Liver (tissue), 9 donors: ENCODE results near the gene ENAH. TPM values are rescaled to one million over a fixed set of nuclear protein-coding genes. Genes with fewer than 3 reads are reported as not detected.
"Not testable (repeated sequence)": the region's sequence is repeated elsewhere in the genome, so short reads cannot be mapped to it uniquely, and the experiment has no call there.

Experiments used
- DNase-seq: peaks from one replicate; pipeline ENCODE4 v3.0.0-alpha.2; 2017; ENCODE audit warnings: low spot score
- H3K27ac ChIP-seq, 2 donors: one replicate each; pipeline ENCODE4 v1.7.0; 2013; ENCODE audit warnings: inconsistent platforms in 2 of 2, low read length in 2 of 2, control low read depth in 1 of 2, low read depth in 1 of 2, mild to moderate bottlenecking in 1 of 2
- H3K27me3 ChIP-seq, 4 donors: one replicate each; pipeline versions ENCODE4 v1.6.1 to v1.7.0; 2013; ENCODE audit warnings: low read length in 3 of 4, inconsistent platforms in 1 of 4, mild to moderate bottlenecking in 1 of 4, moderate library complexity in 1 of 4; ENCODE audit not compliant: control insufficient read depth in 4 of 4, insufficient read depth in 4 of 4
- H3K36me3 ChIP-seq, 4 donors: one replicate each; pipeline versions ENCODE4 v1.6.1 to v1.7.0; 2013; ENCODE audit warnings: low read length in 3 of 4, mild to moderate bottlenecking in 3 of 4, low read depth in 1 of 4, moderate library complexity in 1 of 4; ENCODE audit not compliant: control insufficient read depth in 4 of 4, insufficient read depth in 3 of 4
- H3K4me1 ChIP-seq, 4 donors: one replicate each; pipeline versions ENCODE4 v1.6.1 to v1.7.0; 2013; ENCODE audit warnings: low read length in 3 of 4, mild to moderate bottlenecking in 3 of 4, moderate library complexity in 1 of 4; ENCODE audit not compliant: control insufficient read depth in 4 of 4, insufficient read depth in 4 of 4
- H3K4me3 ChIP-seq, 3 donors: one replicate each; pipeline versions ENCODE4 v1.6.1 to v1.7.0; 2013; ENCODE audit warnings: low read length in 3 of 3, control low read depth in 1 of 3, low read depth in 1 of 3, mild to moderate bottlenecking in 1 of 3
- H3K9ac ChIP-seq, 2 donors: one replicate each; pipeline ENCODE4 v1.7.0; 2013; ENCODE audit warnings: low read length in 2 of 2, mild to moderate bottlenecking in 2 of 2, moderate library complexity in 2 of 2, control low read depth in 1 of 2, low read depth in 1 of 2
- H3K9me3 ChIP-seq, 4 donors: one replicate each; pipeline versions ENCODE4 v1.6.1 to v1.7.0; 2013; ENCODE audit warnings: low read length in 3 of 4; ENCODE audit not compliant: control insufficient read depth in 4 of 4
- ATF3 ChIP-seq: IDR thresholded peaks from 2 replicates; pipeline ENCODE4 v1.6.1; 2016; ENCODE audit warnings: antibody characterized with exemption
- CTCF ChIP-seq: fragments of 150-350 bp; IDR thresholded peaks from 2 replicates; pipeline ENCODE4 v1.5.1; 2017; ENCODE audit warnings: improper control_type of control experiment, low read depth, low read length; ENCODE audit not compliant: missing input control
- EGR1 ChIP-seq, 2 donors: IDR thresholded peaks; 2 replicates each; pipeline ENCODE4 v1.6.1; 2016 to 2018; ENCODE audit warnings: antibody characterized with exemption in 2 of 2, low read depth in 2 of 2
- FOXA1 ChIP-seq: IDR thresholded peaks from 2 replicates; pipeline ENCODE4 v1.6.1; 2016; ENCODE audit warnings: antibody characterized with exemption
- FOXA2 ChIP-seq: IDR thresholded peaks from 2 replicates; pipeline ENCODE4 v1.6.1; 2016; ENCODE audit warnings: antibody characterized with exemption
- GABPA ChIP-seq, 2 donors: IDR thresholded peaks in 1 of 2; conservative IDR thresholded peaks in 1 of 2; 2 replicates each; pipeline ENCODE4 v1.6.1; 2016; ENCODE audit warnings: antibody characterized with exemption in 2 of 2, mild to moderate bottlenecking in 1 of 2, moderate library complexity in 1 of 2
- HNF4A ChIP-seq, 2 donors: conservative IDR thresholded peaks; 2 replicates each; pipeline ENCODE4 v1.6.1; 2016; ENCODE audit warnings: antibody characterized with exemption in 2 of 2, mild to moderate bottlenecking in 2 of 2
- HNF4G ChIP-seq: IDR thresholded peaks from 2 replicates; pipeline ENCODE4 v1.6.1; 2016; ENCODE audit warnings: antibody characterized with exemption
- JUND ChIP-seq, 2 donors: IDR thresholded peaks; 2 replicates each; pipeline ENCODE4 v1.6.1; 2016; ENCODE audit warnings: antibody characterized with exemption in 2 of 2
- MAX ChIP-seq: IDR thresholded peaks from 2 replicates; pipeline ENCODE4 v1.6.1; 2016; ENCODE audit warnings: antibody characterized with exemption
- NR2F2 ChIP-seq: IDR thresholded peaks from 2 replicates; pipeline ENCODE4 v1.6.1; 2016; ENCODE audit warnings: antibody characterized with exemption
- RAD21 ChIP-seq, 2 donors: IDR thresholded peaks; 2 replicates each; pipeline ENCODE4 v1.6.1; 2016; ENCODE audit warnings: antibody characterized with exemption in 2 of 2, mild to moderate bottlenecking in 2 of 2
- REST ChIP-seq: IDR thresholded peaks from 2 replicates; pipeline ENCODE4 v1.6.1; 2016; ENCODE audit warnings: antibody characterized with exemption, mild to moderate bottlenecking
- RXRA ChIP-seq, 2 donors: IDR thresholded peaks; 2 replicates each; pipeline ENCODE4 v1.6.1; 2017 to 2018; ENCODE audit warnings: antibody characterized with exemption in 2 of 2, mild to moderate bottlenecking in 1 of 2
- SP1 ChIP-seq: IDR thresholded peaks from 2 replicates; pipeline ENCODE4 v1.6.1; 2018; ENCODE audit warnings: antibody characterized with exemption, mild to moderate bottlenecking
- TAF1 ChIP-seq: conservative IDR thresholded peaks from 2 replicates; pipeline ENCODE4 v1.6.1; 2016; ENCODE audit warnings: antibody characterized with exemption, mild to moderate bottlenecking
- YY1 ChIP-seq: IDR thresholded peaks from 2 replicates; pipeline ENCODE4 v1.6.1; 2016; ENCODE audit warnings: antibody characterized with exemption, mild to moderate bottlenecking
- ZBTB33 ChIP-seq: IDR thresholded peaks from 2 replicates; pipeline ENCODE4 v1.6.1; 2016; ENCODE audit warnings: antibody characterized with exemption
- WGBS: extraction: QIAGEN DNeasy Blood & Tissue Kit; methylation state at CpG from one replicate; pipeline ENCODE4 v1.1.7; 2013; 5-methylcytosine and 5-hydroxymethylcytosine counted together
- polyA plus RNA-seq, 2 donors: library from polyadenylated mRNA; stranded (reverse) in 1 of 2; unstranded in 1 of 2; fragments of 200-250 nt in 1 of 2; fragments of >200 nt in 1 of 2; fragmentation: Nextera tagmentation in 1 of 2; extraction: Ambion mirVana in 1 of 2; gene quantifications; one replicate each; pipeline versions ENCODE4 v1.2.1 to v1.2.3, GENCODE V29; 2013 to 2015
- total RNA-seq, 2 donors: library from RNA; depleted of rRNA; stranded (reverse); fragments of >200 nt; gene quantifications; one replicate each; pipeline ENCODE4 v1.2.3, GENCODE V29; 2014
- donor health status: healthy.
- donor health status: healthy.
- donor health status: healthy.
- donor health status: healthy.
- donor health status: healthy.

ENAH gene
- total and polyA plus RNA-seq, 4 donors, result 2.8 to 8.4 (median 4.5) TPM

GRCh38 chr1:225694151-225694603 is 41.3 kb upstream of the ENAH start (continued):
- peak; percentile 85 for TF ChIP-seq REST
- TF ChIP-seq YY1, result peak; percentile 85

- H3K4me1 ChIP-seq, result peaks cover 8 to 42% (median 35%) of the 10 kb centered on the region in 4 donors
- H3K4me3 ChIP-seq, H3K9me3 ChIP-seq, H3K27me3 ChIP-seq, H3K36me3 ChIP-seq, DNase-seq: not testable (repeated sequence)
- 77% methylated on average over 6 of the region's 6 CpGs for WGBS
- peak overlapping the region; percentile 81 to 86 for H3K27ac ChIP-seq
- H3K9ac ChIP-seq, result peak overlapping the region in 1 of 2 donors; percentile 26
These were observed 40.8 kb upstream of the ENAH start for GRCh38 chr1:225693697-225694096.

GRCh38 chr1:225693085-225693696 is 40.3 kb upstream of the ENAH start:
- Histone ChIP-seq H3K4me3 (no peak overlapping the region), H3K27me3 (no peaks in the 10 kb centered on the region), H3K27ac (peak overlapping the region; percentile 81 to 86), H3K9me3 (no peaks in the 10 kb centered on the region), H3K4me1 (peaks cover 8 to 42% (median 35%) of the 10 kb centered on the region in 4 donors), H3K9ac (peak overlapping the region in 1 of 2 donors; percentile 26), H3K36me3 (no peaks in the 10 kb centered on the region)
- no peak for DNase-seq
- no peak for TF ChIP-seq ATF3
- TF ChIP-seq GABPA (IDR thresholded peaks at IDR 0.05 in 1 of 2, conservative IDR thresholded peaks at IDR 0.05 in 1 of 2), result no peak
- no peak for TF ChIP-seq EGR1 (IDR thresholded peaks at IDR 0.05; ENCODE audit: low read depth in 2 of 2)
- peak; percentile 54 to 88 for TF ChIP-seq RXRA (IDR thresholded peaks at IDR 0.05)
- peak; percentile 60 for TF ChIP-seq ZBTB33
- TF ChIP-seq TAF1, result no peak
- TF ChIP-seq REST, result peak; percentile 64
- peak; percentile 71 for TF ChIP-seq MAX
- no peak for TF ChIP-seq NR2F2
- TF ChIP-seq RAD21 (IDR thresholded peaks at IDR 0.05), result no peak
- no peak for TF ChIP-seq CTCF
- peak; percentile 54 for TF ChIP-seq YY1
- peak; percentile 66 for TF ChIP-seq SP1
- peak in 1 of 2 donors; percentile 76 for TF ChIP-seq JUND (IDR thresholded peaks at IDR 0.05)
- TF ChIP-seq HNF4G, result peak; percentile 79
- peak; percentile 97 to 100 for TF ChIP-seq HNF4A (conservative IDR thresholded peaks at IDR 0.05)
- no peak for TF ChIP-seq FOXA1
- TF ChIP-seq FOXA2, result no peak
- WGBS, result 31% methylated on average over 6 of the region's 6 CpGs
